HEK293 (cell line): ENCODE data around the gene GPAM.

Source experiments
- MZF1 ChIP-seq: fragments of 450-650 bp; formaldehyde crosslinking; IDR thresholded peaks from 2 replicates; pipeline ENCODE4 v1.5.1; 2017; ENCODE audit warnings: missing biosample characterization, missing genetic modification characterization, borderline replicate concordance
- ZNF501 ChIP-seq: fragments of 450-650 bp; formaldehyde crosslinking; IDR thresholded peaks from 2 replicates; pipeline ENCODE4 v1.5.1; 2016; ENCODE audit warnings: missing biosample characterization, missing genetic modification characterization

GRCh38 chr10:112185959-112186358 is 2.4 kb upstream of the GPAM start:
- TF ChIP-seq ZNF501 (no peak), MZF1 (tag by site-specific recombination) (no peak)
